ENCODE results near the gene MAP1LC3B2.

The MAP1LC3B2 gene

DNA sequence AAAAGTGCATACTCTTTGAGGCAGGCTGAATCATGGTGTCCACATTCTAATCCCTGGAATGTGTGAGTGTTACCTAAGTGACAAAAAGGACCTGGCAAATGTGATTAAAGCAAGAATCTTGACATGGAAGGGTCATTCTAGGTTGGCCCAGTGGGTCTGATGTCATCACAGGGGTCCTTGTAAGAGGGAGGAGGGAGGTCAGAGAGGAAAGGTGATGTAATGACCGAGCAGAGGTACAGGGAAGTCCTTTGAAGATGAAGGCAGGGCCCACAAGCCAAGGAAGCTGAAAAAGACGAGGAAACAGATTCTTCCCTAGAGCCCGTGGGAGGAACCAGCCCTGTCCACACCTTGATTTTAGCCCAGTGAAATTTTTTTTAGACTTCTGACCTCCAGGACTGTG, 60.1 kb downstream of the MAP1LC3B2 start:
- no peak for DNase-seq

DNA sequence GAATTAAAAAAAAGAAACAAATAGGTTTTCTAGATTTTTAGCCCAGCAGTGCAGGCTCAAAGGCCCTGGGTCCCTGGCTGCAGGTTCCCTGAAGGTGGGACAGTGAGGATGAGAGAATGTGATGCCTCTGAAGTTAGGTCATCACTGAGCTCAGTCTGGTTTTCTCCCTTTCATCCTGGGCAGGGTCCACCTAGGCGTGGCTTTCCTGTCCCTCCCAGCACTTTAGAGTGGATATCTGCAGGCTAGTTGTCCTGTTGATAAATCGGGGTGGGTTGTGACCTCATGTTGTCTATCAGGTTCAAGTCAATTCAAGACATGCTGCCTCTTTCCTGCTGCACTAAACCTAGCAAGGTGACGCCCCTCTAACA, 60.9 kb downstream of the MAP1LC3B2 start:
- DNase-seq: no peak

DNA sequence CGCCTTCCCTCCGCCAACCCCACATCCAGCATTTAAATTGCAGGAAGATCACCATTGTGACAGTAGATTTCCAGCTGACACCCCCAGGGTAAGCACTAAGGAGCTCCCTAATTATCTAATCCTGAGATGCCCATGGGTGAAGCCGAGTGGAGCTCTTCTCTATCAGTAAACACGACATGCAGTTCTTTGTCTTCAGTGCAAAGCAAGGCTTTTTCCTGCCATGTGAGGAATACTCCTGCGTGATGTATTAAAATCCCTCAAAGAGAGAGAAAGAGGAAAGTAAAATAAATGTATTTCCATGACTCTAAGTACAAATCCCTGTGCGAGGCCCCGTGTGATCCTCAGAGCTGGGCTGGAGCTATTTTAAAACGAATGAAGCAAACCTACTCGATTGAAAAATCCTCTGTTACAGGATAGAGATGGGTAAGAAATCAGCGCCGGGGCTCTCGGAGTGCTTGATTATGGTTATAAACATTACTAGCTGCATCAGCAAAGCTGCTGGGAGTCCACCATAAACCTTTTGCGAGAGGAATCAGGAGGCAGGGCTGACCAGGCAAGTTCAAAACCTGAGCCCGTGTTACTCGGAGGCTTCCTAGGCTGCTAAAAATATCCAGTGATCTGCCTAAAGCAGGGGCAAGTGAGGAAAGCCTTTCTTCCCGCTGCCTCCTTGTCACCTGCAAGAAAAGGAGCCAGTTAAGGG, 61.5 kb downstream of the MAP1LC3B2 start:
- DNase-seq: no peak

DNA sequence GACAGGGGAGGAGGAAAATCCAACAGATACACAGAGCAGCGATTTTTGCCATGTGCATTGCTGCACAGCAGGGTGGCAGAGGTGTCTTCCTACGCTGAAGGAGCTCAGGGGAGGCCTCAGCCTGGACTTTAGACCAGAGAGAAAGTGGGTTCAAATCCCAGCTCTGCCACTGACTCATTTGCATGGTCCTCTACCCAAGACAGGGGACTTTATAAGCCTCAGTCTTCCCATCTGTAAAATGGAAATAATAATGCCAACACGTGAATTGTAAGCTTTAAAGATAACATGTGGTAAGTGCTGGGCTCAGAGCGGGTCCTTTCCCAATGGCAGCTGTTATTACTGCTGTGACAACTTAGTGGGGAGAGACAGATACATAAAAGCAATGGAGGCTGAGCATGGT, 62.0 kb downstream of the MAP1LC3B2 start:
- no peak for DNase-seq

DNA sequence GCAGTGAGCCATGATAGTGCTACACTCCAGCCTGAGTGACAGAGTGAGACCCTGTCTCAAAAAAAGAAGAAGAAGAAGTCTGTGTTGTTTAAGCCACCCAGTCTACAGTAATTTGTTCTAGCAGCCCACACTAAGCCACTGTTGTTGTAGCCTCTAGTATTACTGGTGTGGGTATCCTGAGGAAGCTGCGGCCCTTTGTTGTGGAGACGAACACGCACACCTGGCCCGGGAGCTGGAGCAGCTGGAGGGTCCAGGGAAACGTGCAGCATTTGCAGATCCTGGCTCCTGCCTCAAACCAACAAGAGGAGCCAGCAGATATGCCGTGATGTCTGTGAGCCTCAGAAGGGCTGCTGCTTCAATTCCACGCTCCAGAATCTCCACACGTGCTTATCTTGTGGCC, 65.3 kb downstream of the MAP1LC3B2 start:
- DNase-seq: no peak

DNA sequence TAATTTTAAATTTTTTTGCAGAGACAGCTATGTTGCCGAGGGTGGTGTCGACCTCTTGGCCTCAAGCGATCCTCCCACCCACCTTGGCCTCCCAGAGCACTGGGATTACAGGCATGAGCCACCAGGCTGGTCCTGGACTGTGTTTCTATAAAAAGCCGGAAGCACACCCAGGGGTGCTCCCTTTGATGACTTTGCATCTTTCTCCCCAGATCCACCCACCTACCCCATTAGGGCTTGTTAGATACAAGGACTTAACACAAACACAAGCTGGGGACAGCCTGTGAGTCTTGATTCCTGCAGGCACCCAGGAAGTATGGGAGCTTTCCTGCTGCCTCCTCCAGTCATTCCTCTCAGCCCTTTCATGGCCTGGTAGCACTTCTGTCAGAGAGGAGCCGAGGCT, 67.0 kb downstream of the MAP1LC3B2 start:
- DNase-seq: no peak

All from NCI-H524 treated with DMSO at 0.1 percent for 48 hours (cell line).